Panc1 (cell line): Measurements from ENCODE around the gene CCDC148. TPM values are rescaled to one million over a fixed set of nuclear protein-coding genes. Genes with fewer than 3 reads are reported as not detected.
"Not testable (repeated sequence)": the region's sequence is repeated elsewhere in the genome, so short reads cannot be mapped to it uniquely, and the experiment has no call there.

ENCODE experiments used
- ATAC-seq: fragments of 200-7000 bp; cut with Tn5 transposase; 2 replicates; pipeline ENCODE4 v1.9.1; 2020; ENCODE audit warnings: mild to moderate bottlenecking, moderate library complexity
- BruUV-seq: library from RNA; stranded (reverse); fragments of 400-500 nt; replicated peaks from 2 replicates; lab custom pipeline; 2021; lab: Mats Ljungman, UMichigan
- CTCF ChIA-PET: fragments of 300-600 bp; sonication (Branson Sonifier 250); formaldehyde crosslinking; loops from one replicate; lab custom pipeline; 2022; ENCODE audit warnings: antibody characterized with exemption; lab: Charles Lee
- POLR2A ChIA-PET: fragments of 300-600 bp; sonication (Branson Sonifier 250); formaldehyde crosslinking; loops from one replicate; lab custom pipeline; 2022; ENCODE audit warnings: antibody characterized with exemption; lab: Charles Lee
- DNase-seq: peaks from one replicate; pipeline ENCODE4 v3.0.0-alpha.2; 2010; ENCODE audit warnings: low read depth, low spot score
- H3K27ac ChIP-seq: 2 replicates; pipeline ENCODE4 v1.5.1; 2011; ENCODE audit warnings: mild to moderate bottlenecking, low read length, inconsistent platforms
- H3K27me3 ChIP-seq: fragments of 200-500 bp; sonication (Bioruptor generic); 2 replicates; pipeline ENCODE4 v1.6.0; 2014; ENCODE audit warnings: low read length, inconsistent platforms; ENCODE audit not compliant: control insufficient read depth, insufficient read depth
- H3K36me3 ChIP-seq: fragments of 200-500 bp; sonication (Bioruptor generic); 2 replicates; pipeline ENCODE4 v1.5.1; 2014; ENCODE audit warnings: inconsistent platforms, mild to moderate bottlenecking, low read length, moderate library complexity; ENCODE audit not compliant: control insufficient read depth, insufficient read depth
- H3K4me1 ChIP-seq: 2 replicates; pipeline ENCODE4 v1.5.1; 2011; ENCODE audit warnings: inconsistent platforms, mild to moderate bottlenecking, low read length, moderate library complexity; ENCODE audit not compliant: control insufficient read depth, insufficient read depth
- H3K4me3 ChIP-seq, 2 experiments: 2 replicates each; pipeline ENCODE4 v1.5.1; 2011 to 2012; ENCODE audit warnings: low read depth in 2 of 2, low read length in 2 of 2, mild to moderate bottlenecking in 2 of 2, inconsistent platforms in 1 of 2, moderate library complexity in 1 of 2
- H3K9me3 ChIP-seq: fragments of 200-500 bp; sonication (Bioruptor generic); 2 replicates; pipeline ENCODE4 v1.5.1; 2014; ENCODE audit warnings: low read depth, mild to moderate bottlenecking, inconsistent platforms, low read length, moderate library complexity; ENCODE audit not compliant: control insufficient read depth, insufficient read depth
- POLR2AphosphoS5 ChIP-seq: IDR thresholded peaks from 2 replicates; pipeline ENCODE4 v1.6.1; 2012; ENCODE audit warnings: mild to moderate bottlenecking, low read depth, low read length, moderate library complexity
- SIN3A ChIP-seq: IDR thresholded peaks from 2 replicates; pipeline ENCODE4 v1.6.1; 2012; ENCODE audit warnings: low read depth, mild to moderate bottlenecking, low read length, moderate library complexity, borderline replicate concordance; ENCODE audit not compliant: insufficient read depth
- TCF7L2 ChIP-seq: IDR thresholded peaks from 2 replicates; pipeline ENCODE4 v1.6.1; 2011; ENCODE audit warnings: mild to moderate bottlenecking, low read depth, low read length, inconsistent platforms
- in situ Hi-C: cut with HindIII; loops from 2 replicates; pipeline ENCODE4 v1.10.0; 2016; ENCODE audit warnings: low sequenced_read_pairs, low pct_unique_long_range_greater_than_20kb
- intact Hi-C: fragments of 100-400 bp; cut with micrococcal nuclease; formaldehyde crosslinking; loops from one replicate; pipeline ENCODE4 v1.10.0; 2022; ENCODE audit not compliant: unreplicated experiment
- total RNA-seq: library from RNA; stranded (reverse); gene quantifications from one replicate; pipeline ENCODE4 v1.2.1, GENCODE V29; 2021; ENCODE audit not compliant: unreplicated experiment
- TF ChIP-seq, protein P1 (sequence below), 2 experiments: IDR thresholded peaks; 2 replicates each; pipeline ENCODE4 v1.6.1; 2011 to 2012; ENCODE audit warnings: low read depth in 2 of 2, control low read depth in 1 of 2, low read length in 1 of 2, mild to moderate bottlenecking in 1 of 2, moderate library complexity in 1 of 2; ENCODE audit not compliant: insufficient read depth in 1 of 2
- TF ChIP-seq, protein P2 (sequence below): fragments of 450-650 bp; IDR thresholded peaks from 2 replicates; pipeline ENCODE4 v1.5.1; 2017; ENCODE audit warnings: mild to moderate bottlenecking

Gene CCDC148
- total RNA-seq, 1 experiment from 2014 or later = 0.92 TPM

DNA sequence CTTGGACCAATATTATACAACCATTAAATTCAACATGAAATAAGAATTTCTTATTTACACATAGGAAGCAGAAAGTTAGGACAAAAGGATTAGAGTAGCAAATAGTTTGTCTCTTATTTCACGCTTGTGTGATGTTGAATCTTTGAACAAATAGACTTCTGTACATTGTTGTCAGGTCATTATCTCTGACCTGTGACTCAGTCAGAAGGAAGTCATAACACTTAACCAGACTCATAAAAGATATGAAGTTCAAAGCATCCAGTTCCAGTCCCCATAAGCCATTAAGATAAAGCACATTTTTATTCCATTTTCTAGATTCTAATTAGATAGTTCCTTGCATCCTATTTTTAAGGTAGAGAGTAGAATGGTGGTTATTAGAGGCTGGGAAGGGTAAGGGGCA, 224.1 kb downstream of the CCDC148 start:
- no TSS peak for BruUV-seq
- POLR2A ChIA-PET = no interaction called here
- DNase-seq = no peak
- Histone ChIP-seq H3K36me3 (no peaks in the 10 kb centered on the region), H3K27me3 (peaks cover 7% of the 10 kb centered on the region; the same call in 1 of the 2 replicates), H3K9me3 (no peaks in the 10 kb centered on the region), H3K4me1 (no peaks in the 10 kb centered on the region), H3K4me3 (no peak overlapping the region), H3K27ac (no peak overlapping the region)
- TF ChIP-seq, protein P1, sequence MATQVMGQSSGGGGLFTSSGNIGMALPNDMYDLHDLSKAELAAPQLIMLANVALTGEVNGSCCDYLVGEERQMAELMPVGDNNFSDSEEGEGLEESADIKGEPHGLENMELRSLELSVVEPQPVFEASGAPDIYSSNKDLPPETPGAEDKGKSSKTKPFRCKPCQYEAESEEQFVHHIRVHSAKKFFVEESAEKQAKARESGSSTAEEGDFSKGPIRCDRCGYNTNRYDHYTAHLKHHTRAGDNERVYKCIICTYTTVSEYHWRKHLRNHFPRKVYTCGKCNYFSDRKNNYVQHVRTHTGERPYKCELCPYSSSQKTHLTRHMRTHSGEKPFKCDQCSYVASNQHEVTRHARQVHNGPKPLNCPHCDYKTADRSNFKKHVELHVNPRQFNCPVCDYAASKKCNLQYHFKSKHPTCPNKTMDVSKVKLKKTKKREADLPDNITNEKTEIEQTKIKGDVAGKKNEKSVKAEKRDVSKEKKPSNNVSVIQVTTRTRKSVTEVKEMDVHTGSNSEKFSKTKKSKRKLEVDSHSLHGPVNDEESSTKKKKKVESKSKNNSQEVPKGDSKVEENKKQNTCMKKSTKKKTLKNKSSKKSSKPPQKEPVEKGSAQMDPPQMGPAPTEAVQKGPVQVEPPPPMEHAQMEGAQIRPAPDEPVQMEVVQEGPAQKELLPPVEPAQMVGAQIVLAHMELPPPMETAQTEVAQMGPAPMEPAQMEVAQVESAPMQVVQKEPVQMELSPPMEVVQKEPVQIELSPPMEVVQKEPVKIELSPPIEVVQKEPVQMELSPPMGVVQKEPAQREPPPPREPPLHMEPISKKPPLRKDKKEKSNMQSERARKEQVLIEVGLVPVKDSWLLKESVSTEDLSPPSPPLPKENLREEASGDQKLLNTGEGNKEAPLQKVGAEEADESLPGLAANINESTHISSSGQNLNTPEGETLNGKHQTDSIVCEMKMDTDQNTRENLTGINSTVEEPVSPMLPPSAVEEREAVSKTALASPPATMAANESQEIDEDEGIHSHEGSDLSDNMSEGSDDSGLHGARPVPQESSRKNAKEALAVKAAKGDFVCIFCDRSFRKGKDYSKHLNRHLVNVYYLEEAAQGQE (IDR thresholded peaks at IDR 0.05; ENCODE audit: insufficient read depth in 1 of 2, low read depth in 2 of 2, low read length in 1 of 2) = no peak
- TF ChIP-seq SIN3A = no peak
- TF ChIP-seq TCF7L2 = no peak
- TF ChIP-seq POLR2AphosphoS5 = no peak
- TF ChIP-seq, protein P2, sequence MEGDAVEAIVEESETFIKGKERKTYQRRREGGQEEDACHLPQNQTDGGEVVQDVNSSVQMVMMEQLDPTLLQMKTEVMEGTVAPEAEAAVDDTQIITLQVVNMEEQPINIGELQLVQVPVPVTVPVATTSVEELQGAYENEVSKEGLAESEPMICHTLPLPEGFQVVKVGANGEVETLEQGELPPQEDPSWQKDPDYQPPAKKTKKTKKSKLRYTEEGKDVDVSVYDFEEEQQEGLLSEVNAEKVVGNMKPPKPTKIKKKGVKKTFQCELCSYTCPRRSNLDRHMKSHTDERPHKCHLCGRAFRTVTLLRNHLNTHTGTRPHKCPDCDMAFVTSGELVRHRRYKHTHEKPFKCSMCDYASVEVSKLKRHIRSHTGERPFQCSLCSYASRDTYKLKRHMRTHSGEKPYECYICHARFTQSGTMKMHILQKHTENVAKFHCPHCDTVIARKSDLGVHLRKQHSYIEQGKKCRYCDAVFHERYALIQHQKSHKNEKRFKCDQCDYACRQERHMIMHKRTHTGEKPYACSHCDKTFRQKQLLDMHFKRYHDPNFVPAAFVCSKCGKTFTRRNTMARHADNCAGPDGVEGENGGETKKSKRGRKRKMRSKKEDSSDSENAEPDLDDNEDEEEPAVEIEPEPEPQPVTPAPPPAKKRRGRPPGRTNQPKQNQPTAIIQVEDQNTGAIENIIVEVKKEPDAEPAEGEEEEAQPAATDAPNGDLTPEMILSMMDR = no peak
- in situ Hi-C loops = no loop called here
- no peak for ATAC-seq
- intact Hi-C loops = no loop called here
- CTCF ChIA-PET = no interaction called here

DNA sequence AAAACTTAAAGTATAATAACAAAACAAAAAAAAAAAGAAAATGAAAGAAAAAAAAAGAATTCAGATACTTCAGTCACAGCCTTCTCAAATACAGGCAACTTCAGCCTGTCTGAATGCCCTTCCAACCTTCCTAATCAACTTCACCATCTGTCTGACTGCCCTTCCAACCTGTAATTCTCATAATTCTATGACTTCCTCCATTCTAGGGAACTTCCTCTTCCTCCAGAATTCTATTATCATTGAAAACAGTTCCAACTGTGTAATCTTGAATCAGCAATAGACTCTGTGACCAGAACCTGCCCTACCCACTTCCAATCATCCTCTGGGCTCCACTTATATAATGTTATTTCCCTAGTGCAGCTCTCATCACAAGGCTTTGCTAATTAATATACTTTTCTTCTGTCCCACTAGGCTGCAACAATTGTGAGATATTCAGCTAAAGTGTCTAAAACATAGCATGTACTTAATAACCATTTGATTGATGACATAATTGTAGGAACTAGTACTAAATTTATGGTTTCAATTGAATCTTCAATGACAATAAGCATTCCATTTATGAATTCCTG, 227.5 kb downstream of the CCDC148 start:
- in situ Hi-C loops (no loop called here), intact Hi-C loops (no loop called here)
- no peak overlapping the region for H3K27ac ChIP-seq
- ChIA-PET CTCF (no interaction called here), POLR2A (no interaction called here)
- no peak overlapping the region for H3K4me3 ChIP-seq
- ATAC-seq (no peak), DNase-seq (no peak)
- TF ChIP-seq, protein P2 = no peak
- TF ChIP-seq, protein P1 (IDR thresholded peaks at IDR 0.05; ENCODE audit: insufficient read depth in 1 of 2, low read depth in 2 of 2, low read length in 1 of 2) = no peak
- no peak for TF ChIP-seq SIN3A
- TF ChIP-seq POLR2AphosphoS5 = no peak
- TF ChIP-seq TCF7L2 = no peak
- H3K27me3 ChIP-seq = 0 out of 2 replicates have a peak, but pooled peaks cover 5% of the 10 kb centered on the region
- no peaks in the 10 kb centered on the region for H3K4me1 ChIP-seq
- BruUV-seq = no TSS peak
- H3K9me3 ChIP-seq = no peaks in the 10 kb centered on the region
- H3K36me3 ChIP-seq = no peaks in the 10 kb centered on the region

DNA sequence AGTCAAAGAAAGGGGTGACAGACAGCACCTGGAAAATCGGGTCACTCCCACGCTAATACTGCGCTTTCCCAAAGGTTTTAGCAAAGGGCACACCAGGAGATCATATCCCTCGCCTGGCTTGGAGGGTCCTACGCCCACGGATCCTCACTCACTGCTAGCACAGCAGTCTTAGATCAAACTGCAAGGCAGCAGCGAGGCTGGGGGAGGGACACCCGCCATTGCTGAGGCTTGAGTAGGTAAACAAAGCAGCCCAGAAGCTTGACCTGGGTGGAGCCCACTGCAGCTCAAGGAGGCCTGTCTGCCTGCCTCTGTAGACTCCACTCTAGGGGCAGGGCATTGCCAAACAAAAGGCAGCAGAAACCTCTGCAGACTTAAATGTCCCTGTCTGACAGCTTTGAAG, 233.5 kb downstream of the CCDC148 start:
- H3K27ac ChIP-seq, BruUV-seq, H3K27me3 ChIP-seq, H3K36me3 ChIP-seq, H3K9me3 ChIP-seq, DNase-seq, in situ Hi-C loops, intact Hi-C loops, H3K4me3 ChIP-seq, CTCF ChIA-PET, POLR2A ChIA-PET, H3K4me1 ChIP-seq, ATAC-seq: not testable (repeated sequence)
